Measurements from ENCODE around the gene DERL2. TPM values are rescaled to one million over a fixed set of nuclear protein-coding genes. Genes with fewer than 3 reads are reported as not detected.
A peak's percentile ranks its signal among the peaks of the same experiment; 100 is the strongest.

Gene DERL2
- 32.5 TPM for total RNA-seq
- long read RNA-seq, full-length matches to known transcripts: 28 of 36 reads
- long read RNA-seq, partial matches to known transcripts: 1 of 36 reads
- long read RNA-seq, other reads (novel, unspliced or antisense): 7 of 36 reads

DNA sequence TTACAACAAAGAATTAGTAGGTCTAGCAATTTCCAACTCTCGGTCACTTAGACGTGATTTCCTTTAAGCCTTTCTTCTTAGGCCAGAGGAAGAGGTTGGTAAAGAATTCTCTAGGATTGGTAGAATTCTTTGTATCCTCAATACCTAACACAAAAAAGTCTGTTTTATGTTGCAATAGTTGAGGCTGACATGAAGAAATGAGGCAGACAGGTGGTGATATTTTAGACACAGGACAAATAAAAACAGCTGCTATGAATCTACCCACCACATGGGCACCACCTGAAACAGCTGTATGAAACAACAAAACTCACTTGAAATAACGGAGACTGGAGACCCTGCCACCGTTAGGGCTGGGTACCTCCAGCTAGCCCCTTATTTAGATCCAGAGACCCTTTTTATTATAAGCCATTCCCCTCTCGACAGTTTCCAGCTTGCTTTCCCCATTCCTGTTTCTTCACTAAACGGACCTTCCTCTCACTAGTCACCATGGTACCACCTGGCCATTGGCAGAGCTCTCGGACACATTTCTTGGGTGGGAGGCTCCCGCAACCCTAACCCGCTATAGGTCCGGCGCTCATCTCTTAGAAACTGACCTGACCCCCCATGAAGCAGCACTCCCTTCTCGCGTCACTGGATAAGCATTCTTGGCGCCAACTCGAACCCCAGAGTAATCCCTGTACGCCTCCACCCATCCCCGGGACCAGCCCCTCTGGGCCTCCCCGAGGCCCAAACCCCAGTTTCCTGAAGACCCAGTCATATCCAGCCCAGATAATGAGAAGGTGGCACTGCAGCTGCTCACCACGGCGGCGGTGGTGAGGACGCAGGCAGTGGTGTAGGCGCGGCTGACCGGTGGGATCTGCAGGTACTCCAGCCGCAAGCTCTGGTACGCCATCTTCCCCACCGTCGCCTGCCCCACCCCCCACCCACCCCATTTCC is at the start of gene DERL2:
Gene DERL2, minus strand, starts transcription at position 909 of the 936 bp plus-strand sequence. Its CDS starts 17 bp downstream, at position 892.
- H3K36me3 ChIP-seq: peaks cover 65% of the 10 kb centered on the region
- peaks cover 47% of the 10 kb centered on the region for H3K4me1 ChIP-seq
- DNase-seq: no peak
- peak within 1 kb of the TSS; percentile 100 for H3K27ac ChIP-seq (replicated peaks)
- H3K27me3 ChIP-seq (ENCODE audit: low read depth): no peaks in the 10 kb centered on the region
- H3K9me3 ChIP-seq (replicated peaks): no peaks in the 10 kb centered on the region
- intact Hi-C loops (cut with micrococcal nuclease): no loop called here
- H3K4me3 ChIP-seq: peak within 1 kb of the TSS; percentile 92
- TF ChIP-seq, protein P1, sequence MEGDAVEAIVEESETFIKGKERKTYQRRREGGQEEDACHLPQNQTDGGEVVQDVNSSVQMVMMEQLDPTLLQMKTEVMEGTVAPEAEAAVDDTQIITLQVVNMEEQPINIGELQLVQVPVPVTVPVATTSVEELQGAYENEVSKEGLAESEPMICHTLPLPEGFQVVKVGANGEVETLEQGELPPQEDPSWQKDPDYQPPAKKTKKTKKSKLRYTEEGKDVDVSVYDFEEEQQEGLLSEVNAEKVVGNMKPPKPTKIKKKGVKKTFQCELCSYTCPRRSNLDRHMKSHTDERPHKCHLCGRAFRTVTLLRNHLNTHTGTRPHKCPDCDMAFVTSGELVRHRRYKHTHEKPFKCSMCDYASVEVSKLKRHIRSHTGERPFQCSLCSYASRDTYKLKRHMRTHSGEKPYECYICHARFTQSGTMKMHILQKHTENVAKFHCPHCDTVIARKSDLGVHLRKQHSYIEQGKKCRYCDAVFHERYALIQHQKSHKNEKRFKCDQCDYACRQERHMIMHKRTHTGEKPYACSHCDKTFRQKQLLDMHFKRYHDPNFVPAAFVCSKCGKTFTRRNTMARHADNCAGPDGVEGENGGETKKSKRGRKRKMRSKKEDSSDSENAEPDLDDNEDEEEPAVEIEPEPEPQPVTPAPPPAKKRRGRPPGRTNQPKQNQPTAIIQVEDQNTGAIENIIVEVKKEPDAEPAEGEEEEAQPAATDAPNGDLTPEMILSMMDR (IDR thresholded peaks at IDR 0.05; ENCODE audit: borderline replicate concordance): no peak

DNA sequence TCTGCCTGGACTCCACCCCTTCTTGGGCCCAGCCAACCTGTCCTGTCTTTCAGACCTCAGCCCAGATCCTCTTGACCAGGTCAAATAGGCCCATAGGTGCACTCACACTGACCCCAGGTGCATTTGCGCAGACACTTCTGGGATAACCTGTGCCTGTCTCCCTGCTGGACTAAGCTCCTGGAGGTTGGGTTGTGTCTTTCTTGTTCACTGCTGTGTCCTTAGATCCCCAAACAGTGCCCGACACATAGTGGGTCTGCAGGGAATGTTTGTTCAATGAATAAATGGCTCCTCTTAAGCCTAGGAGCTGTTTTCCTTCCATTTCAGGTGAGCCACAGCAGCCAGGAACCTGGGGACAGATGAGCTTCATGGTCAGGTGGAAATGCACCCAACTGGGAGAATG is 49.5 kb upstream of the DERL2 start:
- Histone ChIP-seq H3K4me3 (no peak overlapping the region), H3K27me3 (ENCODE audit: low read depth) (peaks cover 3% of the 10 kb centered on the region), H3K27ac (replicated peaks) (no peak overlapping the region), H3K9me3 (replicated peaks) (no peaks in the 10 kb centered on the region), H3K4me1 (no peaks in the 10 kb centered on the region), H3K36me3 (peaks cover 70% of the 10 kb centered on the region)
- intact Hi-C loops (cut with micrococcal nuclease): no loop called here
- DNase-seq: no peak
- TF ChIP-seq, protein P1 (IDR thresholded peaks at IDR 0.05; ENCODE audit: borderline replicate concordance): no peak

- H3K4me3 ChIP-seq: no peak overlapping the region
- TF ChIP-seq, protein P1 (IDR thresholded peaks at IDR 0.05; ENCODE audit: borderline replicate concordance): no peak
- no peak overlapping the region for H3K27ac ChIP-seq (replicated peaks)
- no peaks in the 10 kb centered on the region for H3K9me3 ChIP-seq (replicated peaks)
- intact Hi-C loops (cut with micrococcal nuclease): no loop called here
- peaks cover 64% of the 10 kb centered on the region for H3K36me3 ChIP-seq
- no peaks in the 10 kb centered on the region for H3K4me1 ChIP-seq
- no peak for DNase-seq
- peaks cover 3% of the 10 kb centered on the region for H3K27me3 ChIP-seq (ENCODE audit: low read depth)
Observed at GRCh38 chr17:5533486-5534315, 47.7 kb upstream of the DERL2 start.

GRCh38 chr17:5532581-5532980 is 46.6 kb upstream of the DERL2 start:
- intact Hi-C loops (cut with micrococcal nuclease): no loop called here
- DNase-seq: no peak
- Histone ChIP-seq H3K27ac (replicated peaks) (no peak overlapping the region), H3K4me1 (no peaks in the 10 kb centered on the region), H3K4me3 (no peak overlapping the region), H3K27me3 (ENCODE audit: low read depth) (peaks cover 3% of the 10 kb centered on the region), H3K9me3 (replicated peaks) (no peaks in the 10 kb centered on the region), H3K36me3 (peaks cover 60% of the 10 kb centered on the region)
- TF ChIP-seq, protein P1 (IDR thresholded peaks at IDR 0.05; ENCODE audit: borderline replicate concordance): no peak

GRCh38 chr17:5531085-5531418 is 45.1 kb upstream of the DERL2 start:
- H3K4me3 ChIP-seq: no peak overlapping the region
- peaks cover 3% of the 10 kb centered on the region for H3K27me3 ChIP-seq (ENCODE audit: low read depth)
- DNase-seq: no peak
- no peaks in the 10 kb centered on the region for H3K9me3 ChIP-seq (replicated peaks)
- no peak overlapping the region for H3K27ac ChIP-seq (replicated peaks)
- peaks cover 11% of the 10 kb centered on the region for H3K4me1 ChIP-seq
- intact Hi-C loops (cut with micrococcal nuclease): no loop called here
- peaks cover 56% of the 10 kb centered on the region for H3K36me3 ChIP-seq
- TF ChIP-seq, protein P1 (IDR thresholded peaks at IDR 0.05; ENCODE audit: borderline replicate concordance): no peak

All from left ventricle myocardium inferior (tissue), 1 donor.